ENCODE measurements around the gene GPRIN3. TPM values are rescaled to one million over a fixed set of nuclear protein-coding genes. Genes with fewer than 3 reads are reported as not detected.
"Not testable (repeated sequence)": the region's sequence is repeated elsewhere in the genome, so short reads cannot be mapped to it uniquely, and the experiment has no call there.

Gene GPRIN3
- total RNA-seq, 2 donors from 2014 or later, result 5.7 to 9.0 TPM

GRCh38 chr4:89257376-89257775 lies 50.2 kb downstream of the GPRIN3 start:
- no peak overlapping the region for H3K4me3 ChIP-seq
- no peaks in the 10 kb centered on the region for H3K27me3 ChIP-seq (replicated peaks; ENCODE audit: insufficient read depth)
- H3K27ac ChIP-seq, result no peak overlapping the region
- TF ChIP-seq CTCF (IDR thresholded peaks at IDR 0.05), result no peak
- H3K4me1 ChIP-seq (ENCODE audit: control insufficient read depth in 1 of 2, low read depth in 2 of 2), result no peaks in the 10 kb centered on the region
- no peaks in the 10 kb centered on the region for H3K36me3 ChIP-seq
- no peaks in the 10 kb centered on the region for H3K9me3 ChIP-seq
- ATAC-seq (ENCODE audit: insufficient number of reproducible peaks, low FRiP score, low read depth), result no peak
- no peak for DNase-seq (ENCODE audit: low spot score)

- no peak for ATAC-seq (ENCODE audit: insufficient number of reproducible peaks, low FRiP score, low read depth)
- H3K27ac ChIP-seq, result no peak overlapping the region
- no peak for DNase-seq (ENCODE audit: low spot score)
- H3K36me3 ChIP-seq, result no peaks in the 10 kb centered on the region
- no peaks in the 10 kb centered on the region for H3K4me1 ChIP-seq (ENCODE audit: control insufficient read depth in 1 of 2, low read depth in 2 of 2)
- no peaks in the 10 kb centered on the region for H3K9me3 ChIP-seq
- no peak overlapping the region for H3K4me3 ChIP-seq
- H3K27me3 ChIP-seq (replicated peaks; ENCODE audit: insufficient read depth), result no peaks in the 10 kb centered on the region
- TF ChIP-seq CTCF (IDR thresholded peaks at IDR 0.05), result no peak
Observed at GRCh38 chr4:89256203-89256800, 51.3 kb downstream of the GPRIN3 start.

- DNase-seq (ENCODE audit: low spot score), result no peak
- no peaks in the 10 kb centered on the region for H3K27me3 ChIP-seq (replicated peaks; ENCODE audit: insufficient read depth)
- no peaks in the 10 kb centered on the region for H3K9me3 ChIP-seq
- no peaks in the 10 kb centered on the region for H3K36me3 ChIP-seq
- no peak overlapping the region for H3K27ac ChIP-seq
- ATAC-seq (ENCODE audit: insufficient number of reproducible peaks, low FRiP score, low read depth), result no peak
- no peak for TF ChIP-seq CTCF (IDR thresholded peaks at IDR 0.05)
- no peak overlapping the region for H3K4me3 ChIP-seq
- H3K4me1 ChIP-seq (ENCODE audit: control insufficient read depth in 1 of 2, low read depth in 2 of 2), result no peaks in the 10 kb centered on the region
Observed at GRCh38 chr4:89254847-89255246, 52.8 kb downstream of the GPRIN3 start.

GRCh38 chr4:89254347-89254746 lies 53.3 kb downstream of the GPRIN3 start:
- H3K9me3 ChIP-seq; ATAC-seq (ENCODE audit: insufficient number of reproducible peaks, low FRiP score, low read depth); H3K36me3 ChIP-seq: not testable (repeated sequence)

GRCh38 chr4:89253935-89254334 lies 53.7 kb downstream of the GPRIN3 start:
- no peak for ATAC-seq (ENCODE audit: insufficient number of reproducible peaks, low FRiP score, low read depth)
- no peak for DNase-seq (ENCODE audit: low spot score)
- no peak for TF ChIP-seq CTCF (IDR thresholded peaks at IDR 0.05)
- no peak overlapping the region for H3K4me3 ChIP-seq
- H3K36me3 ChIP-seq, result no peaks in the 10 kb centered on the region
- H3K4me1 ChIP-seq (ENCODE audit: control insufficient read depth in 1 of 2, low read depth in 2 of 2), result no peaks in the 10 kb centered on the region
- H3K9me3 ChIP-seq, result no peaks in the 10 kb centered on the region
- no peak overlapping the region for H3K27ac ChIP-seq
- H3K27me3 ChIP-seq (replicated peaks; ENCODE audit: insufficient read depth), result no peaks in the 10 kb centered on the region

More at GRCh38 chr4:89254347-89254746, 53.3 kb downstream of the GPRIN3 start:
- H3K27ac ChIP-seq; H3K4me3 ChIP-seq; H3K4me1 ChIP-seq (ENCODE audit: control insufficient read depth in 1 of 2, low read depth in 2 of 2); H3K27me3 ChIP-seq (replicated peaks; ENCODE audit: insufficient read depth); DNase-seq (ENCODE audit: low spot score): not testable (repeated sequence)

- Histone ChIP-seq H3K27ac (no peak overlapping the region), H3K9me3 (no peaks in the 10 kb centered on the region), H3K4me1 (ENCODE audit: control insufficient read depth in 1 of 2, low read depth in 2 of 2) (no peaks in the 10 kb centered on the region), H3K4me3 (no peak overlapping the region), H3K27me3 (replicated peaks; ENCODE audit: insufficient read depth) (no peaks in the 10 kb centered on the region), H3K36me3 (no peaks in the 10 kb centered on the region)
- TF ChIP-seq CTCF (IDR thresholded peaks at IDR 0.05), result no peak
- no peak for DNase-seq (ENCODE audit: low spot score)
- no peak for ATAC-seq (ENCODE audit: insufficient number of reproducible peaks, low FRiP score, low read depth)
Observed at GRCh38 chr4:89253311-89253710, 54.3 kb downstream of the GPRIN3 start.

All from thoracic aorta (tissue), 2 donors.